GM18907 (cell line): ENCODE measurements around the gene GIT1.
A peak's percentile ranks its signal among the peaks of the same experiment; 100 is the strongest.
"Not testable (repeated sequence)": the region's sequence is repeated elsewhere in the genome, so short reads cannot be mapped to it uniquely, and the experiment has no call there.

ENCODE experiments used
- ATAC-seq: cut with Tn5 transposase; IDR thresholded peaks from one replicate; pipeline ENCODE4 v1.9.1; 2021; ENCODE audit warnings: mild to moderate bottlenecking, moderate library complexity; ENCODE audit not compliant: unreplicated experiment

The GIT1 gene

GRCh38 chr17:29567554-29568330, 21.7 kb downstream of the GIT1 start:
- ATAC-seq = peak; percentile 37

DNA sequence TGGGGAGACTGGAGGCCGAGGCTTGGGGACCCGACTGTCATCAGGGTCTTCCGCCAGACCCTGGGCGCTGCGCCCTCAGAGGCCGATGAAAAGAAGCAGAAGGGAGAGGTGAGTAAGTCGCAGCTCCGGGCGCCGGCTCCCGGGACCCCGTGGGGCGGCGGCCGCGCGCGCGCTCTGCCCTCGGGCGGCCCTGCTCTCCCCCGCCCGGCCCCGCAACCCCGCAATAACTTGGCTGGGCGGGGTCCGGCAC, 22.2 kb downstream of the GIT1 start:
- ATAC-seq = peak; percentile 12

DNA sequence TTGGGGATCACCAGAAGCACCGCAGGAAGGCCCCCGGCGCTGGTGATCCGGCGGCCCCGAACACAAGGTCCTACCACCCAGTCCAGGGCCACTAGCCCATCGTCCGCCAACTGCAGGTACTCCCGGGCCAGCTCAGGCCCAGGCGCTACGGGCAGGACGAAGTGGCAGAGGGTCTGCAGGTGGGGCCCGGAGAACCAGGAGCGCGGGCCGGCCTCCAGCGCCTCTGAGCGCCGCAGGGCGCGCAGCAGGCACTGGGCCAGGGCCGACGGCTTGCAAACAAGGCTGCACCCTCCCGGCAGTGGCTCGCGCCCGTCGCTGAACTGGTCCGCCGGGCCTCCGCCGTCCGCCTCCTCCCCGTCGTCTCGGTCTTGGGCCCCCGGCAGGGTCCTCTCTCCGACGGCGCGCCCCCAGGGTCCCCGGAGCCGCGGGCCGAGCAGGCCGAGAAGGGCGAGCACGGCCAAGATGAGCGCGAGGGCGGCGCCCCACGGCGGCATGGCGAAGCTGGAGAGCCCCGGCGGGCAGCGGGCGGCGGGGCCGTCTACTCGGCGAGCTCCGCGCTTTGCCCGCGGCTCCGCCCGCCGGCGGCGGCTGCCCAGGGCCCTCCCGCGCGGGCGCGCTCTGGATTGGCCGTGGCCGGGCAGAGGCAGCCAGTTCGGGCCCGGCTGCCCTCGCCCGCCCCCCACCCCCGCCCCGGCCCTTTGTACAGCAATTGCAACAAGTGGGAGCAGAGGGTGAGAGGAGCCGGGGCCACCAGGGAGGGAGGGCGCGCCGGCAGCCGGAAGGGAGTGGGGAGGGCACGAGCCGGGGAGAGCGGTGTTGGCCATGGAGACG, 22.8 kb downstream of the GIT1 start, which contains the start of gene ABHD15:
ABHD15 (minus strand) TSS at position 565 of the 831 bp plus-strand sequence; CDS start at position 494, 71 bp downstream.
- peak; percentile 27 for ATAC-seq

- peak; percentile 13 for ATAC-seq
Measured at GRCh38 chr17:29565643-29566472, 23.6 kb downstream of the GIT1 start.

DNA sequence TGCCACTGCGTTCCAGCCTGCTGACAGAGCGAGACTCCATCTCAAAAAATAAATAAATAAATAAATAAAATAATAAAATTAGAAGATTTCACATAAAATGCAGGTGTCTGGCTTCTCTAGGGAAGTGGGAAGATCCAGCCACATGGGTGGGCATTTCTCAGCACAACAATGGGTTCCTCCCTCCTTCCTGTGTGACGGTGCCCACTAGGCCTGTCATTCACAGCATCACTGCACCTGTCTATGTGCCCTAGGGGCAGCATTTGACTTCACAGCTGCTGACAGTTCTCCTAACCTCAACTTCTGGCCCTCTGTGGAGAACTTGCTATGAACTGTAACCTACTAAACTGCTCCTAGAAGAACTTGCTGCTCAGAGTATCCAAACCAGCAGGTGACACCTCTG, 25.6 kb downstream of the GIT1 start:
- ATAC-seq = no peak

- ATAC-seq = no peak
Measured at GRCh38 chr17:29562615-29563014, 26.8 kb downstream of the GIT1 start.

DNA sequence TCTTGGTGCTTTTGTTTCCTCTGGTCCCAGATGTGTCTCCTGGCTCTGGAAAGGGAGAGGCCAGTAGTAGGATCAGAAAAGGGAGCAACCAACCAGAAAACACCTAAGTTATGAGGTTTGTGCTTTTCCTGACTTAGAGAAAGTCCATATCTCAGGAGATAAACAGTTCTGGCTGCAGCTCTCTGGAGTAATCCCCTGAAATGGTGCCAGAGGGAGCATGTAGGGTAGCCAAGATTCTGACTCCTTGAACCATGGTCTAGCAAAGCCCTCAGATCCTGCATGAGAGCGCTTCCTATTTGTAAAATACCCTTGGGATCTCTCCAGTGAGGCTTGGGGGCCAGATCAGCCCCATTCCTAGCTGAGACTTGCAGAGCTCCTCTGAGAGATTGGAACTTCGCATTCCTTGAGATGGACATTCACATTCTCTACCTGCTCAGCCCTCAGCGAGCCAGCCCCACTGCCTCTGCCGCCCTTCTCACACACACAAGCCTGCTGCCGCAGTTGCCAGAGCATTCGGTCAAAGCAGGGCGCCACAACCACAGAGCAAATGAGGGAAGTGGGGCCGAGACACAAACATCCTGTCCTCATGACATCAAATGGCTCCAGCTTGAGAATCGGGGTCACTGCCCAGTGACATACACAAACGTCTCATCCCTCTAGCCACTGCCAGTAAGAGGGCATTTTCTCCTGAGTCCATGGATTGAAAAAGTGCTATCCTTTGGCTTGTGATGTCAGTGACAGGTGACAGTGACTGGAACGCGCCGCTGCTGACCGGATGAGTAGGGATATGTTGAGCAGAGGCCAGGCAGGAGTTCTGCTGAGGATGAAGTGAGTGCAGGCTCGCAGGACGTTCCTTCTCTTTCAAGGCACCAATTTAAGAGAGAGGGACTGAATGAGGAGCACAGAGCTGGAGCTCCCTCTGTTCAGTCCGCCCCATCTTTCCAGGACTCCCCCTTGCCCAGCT, 27.6 kb downstream of the GIT1 start:
- ATAC-seq = no peak

GRCh38 chr17:29560316-29560715, 29.1 kb downstream of the GIT1 start:
- no peak for ATAC-seq

GRCh38 chr17:29559640-29560039, 29.8 kb downstream of the GIT1 start:
- no peak for ATAC-seq

DNA sequence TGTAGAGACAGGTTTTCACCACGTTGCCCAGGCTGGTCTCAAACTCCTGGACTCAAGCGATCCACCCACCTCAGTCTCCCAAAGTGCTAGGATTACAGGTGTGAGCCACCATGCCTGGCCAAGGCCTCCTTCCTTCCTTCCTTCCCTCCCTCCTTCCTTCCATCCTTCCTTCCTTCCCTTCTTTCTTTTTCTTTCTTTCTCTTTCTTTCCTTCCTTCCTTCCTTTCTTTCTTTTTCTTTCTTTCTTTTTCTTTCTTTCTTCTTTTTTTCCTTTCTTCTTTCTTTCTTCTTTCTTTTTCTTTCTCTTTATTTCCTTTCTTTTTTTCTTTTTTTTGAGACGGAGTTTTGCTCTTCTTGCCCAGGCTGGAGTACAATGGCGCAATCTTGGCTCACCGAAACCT, 31.3 kb downstream of the GIT1 start:
- not testable (repeated sequence) for ATAC-seq

- ATAC-seq = no peak
Measured at GRCh38 chr17:29557739-29558116, 31.7 kb downstream of the GIT1 start.

DNA sequence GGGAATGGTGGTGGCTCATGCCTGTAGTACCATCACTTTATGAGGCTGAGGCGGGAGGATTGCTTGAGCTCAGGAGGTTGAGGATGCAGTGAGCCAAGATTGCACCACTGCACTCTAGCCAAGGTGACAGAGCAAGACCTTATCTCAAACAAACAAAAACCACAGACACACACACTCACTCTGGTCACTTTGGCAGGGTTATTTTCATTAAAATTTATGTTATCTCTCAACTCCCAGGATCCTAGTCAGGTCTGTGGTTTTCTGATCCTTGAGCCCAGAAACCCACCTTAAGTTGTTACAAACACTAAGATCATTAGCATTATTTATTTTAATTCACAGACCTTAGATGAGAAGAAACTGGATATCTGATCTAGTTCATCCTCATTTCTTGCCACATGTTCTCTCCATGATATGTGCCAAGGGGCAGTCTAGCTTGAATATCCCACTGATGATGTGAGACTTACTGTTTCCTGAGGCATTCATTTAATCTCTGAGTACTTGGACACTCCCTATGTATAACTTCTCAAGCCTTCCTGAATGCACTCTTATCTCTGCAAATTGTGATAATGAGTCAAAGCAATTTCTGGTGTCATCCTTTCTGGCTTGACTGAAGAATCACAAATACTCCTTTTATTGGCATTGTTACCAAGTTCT, 32.2 kb downstream of the GIT1 start:
- no peak for ATAC-seq

DNA sequence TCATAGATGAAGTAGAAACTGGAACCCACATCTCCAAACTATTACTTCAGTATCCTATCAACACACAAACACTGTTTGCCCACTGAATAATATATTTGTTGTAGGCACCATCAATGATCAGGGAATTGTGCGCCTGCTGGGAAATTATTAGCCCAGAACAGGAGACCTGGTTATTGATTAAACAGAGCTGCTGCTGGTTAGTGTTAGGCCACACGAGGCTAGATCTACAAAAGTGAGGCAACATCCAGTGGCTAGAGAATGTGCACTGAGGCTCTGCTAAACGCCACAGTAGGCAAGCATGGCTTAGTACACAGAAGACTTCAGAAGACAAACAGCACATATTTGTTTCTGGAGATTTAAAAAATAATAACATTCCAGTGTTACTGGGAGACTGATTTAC, 33.6 kb downstream of the GIT1 start:
- no peak for ATAC-seq

DNA sequence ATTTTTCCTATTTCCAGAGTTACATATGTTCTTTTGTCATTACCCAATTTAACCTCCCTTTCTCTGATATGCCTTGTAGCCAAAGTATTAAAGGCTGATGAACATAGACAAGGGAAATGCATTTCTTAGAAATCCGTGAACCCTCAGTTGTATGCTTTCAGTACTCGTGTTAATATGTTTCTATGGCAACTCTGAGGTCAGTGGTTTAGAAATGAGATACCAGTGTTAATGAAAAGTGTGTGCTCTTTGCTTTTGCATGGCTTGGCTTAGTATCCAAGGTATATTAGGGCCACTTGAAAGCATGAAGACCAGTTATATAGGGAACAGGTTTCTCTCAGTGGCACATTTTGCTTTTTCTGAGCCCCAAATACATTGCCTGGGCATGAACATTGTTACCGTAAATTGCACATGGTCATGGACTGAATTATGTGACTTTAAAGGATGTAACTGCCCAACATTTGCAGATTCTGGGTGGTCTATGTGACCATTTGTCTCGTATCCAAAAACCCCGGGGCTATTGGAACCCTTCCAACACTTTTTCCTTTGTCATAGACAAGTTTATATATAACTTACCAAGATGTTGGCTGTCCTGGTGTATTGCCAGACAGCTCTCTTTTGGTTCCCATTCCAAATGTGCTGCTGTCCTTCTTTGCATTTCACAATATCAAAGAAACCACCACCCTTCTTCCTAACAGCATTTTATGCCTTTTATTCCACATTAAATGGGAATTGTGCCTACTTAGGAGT, 40.1 kb downstream of the GIT1 start:
- ATAC-seq = no peak

GRCh38 chr17:29546830-29547229, 42.6 kb downstream of the GIT1 start:
- no peak for ATAC-seq

DNA sequence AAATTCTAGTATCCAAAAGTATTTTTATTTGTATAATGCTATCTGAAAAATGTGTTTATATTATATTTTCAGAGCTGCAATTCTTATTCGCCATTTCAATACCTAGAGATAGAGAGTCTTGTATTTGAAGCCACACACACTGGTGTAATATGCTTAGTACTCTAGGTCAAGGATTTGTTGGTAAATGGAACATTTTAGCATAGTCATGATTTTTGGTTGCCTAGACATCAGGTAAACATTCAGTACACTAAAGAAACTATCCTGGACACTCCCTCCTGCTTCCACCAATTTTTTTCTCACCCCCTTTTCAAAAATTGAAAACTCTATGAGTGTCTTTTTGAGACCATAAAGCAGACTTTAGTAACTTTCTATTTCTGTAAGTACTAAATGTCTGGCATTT, 43.4 kb downstream of the GIT1 start:
- ATAC-seq = no peak

GRCh38 chr17:29544066-29544465, 45.4 kb downstream of the GIT1 start:
- no peak for ATAC-seq

DNA sequence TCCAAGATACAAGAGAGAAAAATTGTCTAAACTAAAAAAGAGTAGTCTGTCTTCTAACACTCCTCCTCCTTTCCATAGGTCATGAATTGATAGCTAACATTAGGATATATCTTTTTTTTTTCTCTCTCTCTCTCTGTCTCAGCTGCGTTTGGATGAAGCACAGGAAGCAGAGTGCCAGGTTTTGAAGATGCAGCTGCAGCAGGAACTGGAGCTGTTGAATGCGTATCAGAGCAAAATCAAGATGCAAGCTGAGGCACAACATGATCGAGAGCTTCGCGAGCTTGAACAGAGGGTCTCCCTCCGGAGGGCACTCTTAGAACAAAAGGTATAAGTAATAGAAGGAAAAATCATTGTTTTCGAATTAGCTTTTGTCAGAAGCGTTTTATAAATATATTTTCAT, 55.5 kb downstream of the GIT1 start:
- ATAC-seq = no peak

GRCh38 chr17:29526322-29526721, 63.1 kb downstream of the GIT1 start:
- no peak for ATAC-seq
